K562 (cell line): ENCODE measurements around the gene HMX2. TPM values are rescaled to one million over a fixed set of nuclear protein-coding genes. Genes with fewer than 3 reads are reported as not detected.

Source experiments
- ATAC-seq: fragments of 200-7000 bp; cut with Tn5 transposase; 3 replicates; pipeline ENCODE4 v1.9.1; 2020; ENCODE audit warnings: moderate library complexity
- BruUV-seq: library from RNA; stranded (reverse); fragments of 400-500 nt; replicated peaks from 2 replicates; lab custom pipeline; 2021; lab: Mats Ljungman, UMichigan
- CTCF ChIA-PET: fragments of 300-600 bp; formaldehyde crosslinking; extraction: SDS; loops from one replicate; lab custom pipeline; 2021; ENCODE audit warnings: low intra/inter-chr PET ratio; lab: Yijun Ruan, JAX
- POLR2A ChIA-PET: fragments of 300-600, 350-650 bp; sonication (Branson Sonifier 250); formaldehyde crosslinking; extraction: SDS; loops from one replicate; lab custom pipeline; 2021; ENCODE audit warnings: antibody characterized with exemption, inconsistent platforms; lab: Yijun Ruan, JAX
- DNase-seq, 4 experiments: peaks; one replicate each; pipeline versions ENCODE4 v3.0.0 to v3.0.0-alpha.2; 2011 to 2018; ENCODE audit warnings: low spot score in 3 of 4, mixed read lengths in 3 of 4; ENCODE audit errors: extremely low read depth in 1 of 4
- FAIRE-seq: peaks from 2 replicates; lab custom pipeline; 2011; peaks lifted over from hg19 to GRCh38; lab: Jason Lieb, UNC
- H2AFZ ChIP-seq: 2 replicates; pipeline ENCODE4 v1.6.0; 2011; ENCODE audit warnings: low read depth, low read length, control low read depth, inconsistent platforms
- H3K27ac ChIP-seq: fragments of 200-600 bp; 3 replicates; pipeline ENCODE4 v1.8.0; 2011; ENCODE audit warnings: low read depth, mild to moderate bottlenecking, control low read depth, inconsistent platforms, low read length, moderate library complexity, mixed read lengths; ENCODE audit errors: extremely low read depth
- H3K27me3 ChIP-seq, 2 experiments: fragments of 300-600 bp in 1 of 2; 2 replicates in 1 of 2; 3 replicates in 1 of 2; pipeline versions ENCODE4 v1.6.0 to v1.8.0; 2011; ENCODE audit warnings: inconsistent platforms in 2 of 2, low read length in 2 of 2, mild to moderate bottlenecking in 1 of 2, mixed read lengths in 1 of 2, moderate library complexity in 1 of 2; ENCODE audit not compliant: control insufficient read depth in 2 of 2, insufficient read depth in 2 of 2
- H3K36me3 ChIP-seq: fragments of 300-600 bp; 3 replicates; pipeline ENCODE4 v1.8.0; 2011; ENCODE audit warnings: mild to moderate bottlenecking, low read length, inconsistent platforms; ENCODE audit not compliant: control insufficient read depth, insufficient read depth
- H3K4me1 ChIP-seq, 2 experiments: fragments of 200-600 bp in 1 of 2; replicated peaks in 1 of 2; 2 replicates in 1 of 2; 3 replicates in 1 of 2; pipeline versions ENCODE4 v1.5.1 to v1.8.0; 2011; ENCODE audit warnings: inconsistent platforms in 2 of 2, low read length in 2 of 2, mild to moderate bottlenecking in 1 of 2, mixed read lengths in 1 of 2, moderate library complexity in 1 of 2; ENCODE audit not compliant: control insufficient read depth in 2 of 2, insufficient read depth in 2 of 2
- H3K4me2 ChIP-seq: 2 replicates; pipeline ENCODE4 v1.6.1; 2011; ENCODE audit warnings: low read length, control low read depth, inconsistent platforms, mixed read lengths; ENCODE audit not compliant: insufficient read depth
- H3K4me3 ChIP-seq: fragments of 200-600 bp; sonication (generic), shearing (Covaris generic); 2 replicates; pipeline ENCODE4 v1.5.1; 2016; ENCODE audit warnings: control low read depth, inconsistent platforms
- H3K79me2 ChIP-seq: fragments of 200-600 bp; 3 replicates; pipeline ENCODE4 v1.8.0; 2011; ENCODE audit warnings: low read length, inconsistent platforms; ENCODE audit not compliant: control insufficient read depth, insufficient read depth
- H3K9ac ChIP-seq, 2 experiments: 2 replicates each; pipeline versions ENCODE4 v1.6.0 to v1.6.1; 2011; ENCODE audit warnings: low read depth in 2 of 2, low read length in 2 of 2, control low read depth in 1 of 2, inconsistent platforms in 1 of 2, mild to moderate bottlenecking in 1 of 2, mixed read lengths in 1 of 2; ENCODE audit not compliant: insufficient read depth in 1 of 2
- H3K9me1 ChIP-seq: one replicate; pipeline ENCODE4 v1.6.0; 2011; ENCODE audit warnings: inconsistent platforms, mild to moderate bottlenecking, low read length, moderate library complexity; ENCODE audit not compliant: control insufficient read depth, insufficient read depth
- H3K9me3 ChIP-seq: replicated peaks from 2 replicates; pipeline ENCODE4 v1.5.1; 2011; ENCODE audit warnings: low read depth, low read length, inconsistent platforms; ENCODE audit not compliant: control insufficient read depth, insufficient read depth
- H4K20me1 ChIP-seq: replicated peaks from 2 replicates; pipeline ENCODE4 v1.6.1; 2011; ENCODE audit warnings: low read length, inconsistent platforms, mixed read lengths; ENCODE audit not compliant: control insufficient read depth, insufficient read depth
- NCOA6 ChIP-seq: fragments of 450-650 bp; IDR thresholded peaks from 2 replicates; pipeline ENCODE4 v1.6.1; 2017; ENCODE audit warnings: mild to moderate bottlenecking
- NR2C1 ChIP-seq, 2 experiments: fragments of 450-650 bp; IDR thresholded peaks; 2 replicates each; pipeline ENCODE4 v1.6.1; 2017; ENCODE audit warnings: mild to moderate bottlenecking in 2 of 2, antibody characterized with exemption in 1 of 2, inconsistent platforms in 1 of 2, missing compliant biosample characterization in 1 of 2, missing genetic modification characterization in 1 of 2
- ZNF184 ChIP-seq: sonication (generic); formaldehyde crosslinking; IDR thresholded peaks from 2 replicates; pipeline ENCODE4 v1.5.0; 2020; ENCODE audit warnings: missing genetic modification reagents
- WGBS: fragments of 100-300 bp; shearing (Covaris generic); methylation state at CpG from one replicate; pipeline ENCODE4 v1.1.6; 2016; ENCODE audit warnings: low coverage, mixed read lengths; ENCODE audit not compliant: insufficient coverage; ENCODE audit errors: missing lambda C conversion rate; 5-methylcytosine and 5-hydroxymethylcytosine counted together
- in situ Hi-C: fragments of 300-500 bp; cut with MboI; formaldehyde crosslinking; loops from 4 replicates; pipeline ENCODE4 v1.15.0; 2018; ENCODE audit warnings: inconsistent platforms, mixed read lengths
- intact Hi-C: fragments of 100-400 bp; cut with micrococcal nuclease; formaldehyde crosslinking; loops from 2 replicates; pipeline ENCODE4 v1.14.2; 2022
- polyA plus RNA-seq, 8 experiments: library from polyadenylated mRNA; depleted of rRNA in 4 of 8; stranded (reverse) in 5 of 8; unstranded in 3 of 8; fragments of >200 nt; fragmentation: Nextera tagmentation in 2 of 8; fragmentation: Illumina TruSeq in 1 of 8; extraction: Ambion mirVana in 2 of 8; extraction: Trizol in 1 of 8; gene quantifications; 2 replicates each; pipeline versions ENCODE4 v1.2.1 to v1.2.3, GENCODE V29; 2011 to 2014; ENCODE audit warnings: inconsistent platforms in 1 of 8, missing spikeins in 1 of 8
- total RNA-seq, 7 experiments: library from RNA; depleted of rRNA in 6 of 7; stranded (reverse); fragments of >200 nt in 6 of 7; fragmentation: Illumina TruSeq in 2 of 7; extraction: Trizol in 2 of 7; gene quantifications; 2 replicates each; pipeline versions ENCODE4 v1.2.1 to v1.2.3, GENCODE V29; 2011 to 2021; ENCODE audit warnings: low replicate concordance in 1 of 7
- TF ChIP-seq, protein P1 (sequence below): sonication (generic); formaldehyde crosslinking; IDR thresholded peaks from 2 replicates; pipeline ENCODE4 v1.8.1; 2023; ENCODE audit warnings: mild to moderate bottlenecking, missing genetic modification reagents
- TF ChIP-seq, protein P2 (sequence below): fragments of 250-450 bp; sonication (Bioruptor Pico); IDR thresholded peaks from 2 replicates; pipeline ENCODE4 v1.9.0; 2021; ENCODE audit warnings: mild to moderate bottlenecking, inconsistent platforms
- TF ChIP-seq, protein P3 (sequence below), 3 experiments: fragments of 200-800 bp in 1 of 3; fragments of 250-450 bp in 1 of 3; fragments of 450-650 bp in 1 of 3; sonication (Bioruptor Pico) in 1 of 3; sonication (Bioruptor generic) in 1 of 3; formaldehyde crosslinking in 1 of 3; IDR thresholded peaks; 2 replicates each; pipeline versions ENCODE4 v1.6.1 to v1.8.0; 2016 to 2022; ENCODE audit warnings: mild to moderate bottlenecking in 2 of 3, missing genetic modification characterization in 2 of 3, missing compliant biosample characterization in 1 of 3, moderate library complexity in 1 of 3

HMX2 gene
- total and polyA plus RNA-seq, 9 of the 15 experiments (the other 6 are each of a cell fraction or from before 2014, with no cell fraction given) = 0.07 to 0.58 (median 0.09) TPM; not detected in 2

DNA sequence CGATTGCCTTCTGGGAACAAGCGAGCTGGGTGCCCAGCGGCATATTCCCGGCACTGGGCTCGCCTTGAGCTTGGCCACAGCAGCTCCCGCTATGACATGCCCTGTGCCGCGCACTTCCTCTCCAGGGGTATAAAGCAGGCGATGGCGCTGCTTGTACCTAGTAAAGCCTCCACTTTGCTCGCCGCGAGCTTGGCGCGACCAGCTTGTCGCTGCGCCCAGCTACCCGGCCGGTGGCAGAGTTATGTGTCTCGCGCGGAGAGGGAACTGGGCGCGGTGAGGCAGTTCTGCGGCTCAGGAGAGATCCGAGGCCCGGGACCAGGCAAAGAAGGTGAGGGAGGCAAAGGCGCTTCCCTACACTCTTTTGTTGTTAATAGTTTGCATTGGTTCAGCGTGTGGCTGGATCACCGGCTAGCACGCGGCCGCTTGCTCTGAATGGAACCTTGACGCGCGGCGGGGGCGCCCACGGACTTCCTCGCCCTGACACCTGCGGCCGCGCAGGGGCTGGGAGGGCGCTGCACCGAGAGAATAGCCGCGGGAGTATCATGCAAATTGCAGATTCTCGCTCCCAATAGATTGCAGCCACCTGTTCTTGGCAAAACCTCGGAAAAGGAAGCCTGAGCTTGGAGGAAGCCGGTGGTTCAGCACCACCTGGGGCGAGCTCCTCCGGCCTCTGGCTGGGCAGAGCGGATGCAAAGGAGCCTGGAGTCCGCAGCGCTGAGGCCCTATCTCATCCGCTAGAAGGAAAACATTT lies 3.2 kb downstream of the HMX2 start:
- H3K36me3 ChIP-seq = peaks cover 15% of the 10 kb centered on the region
- 93% methylated on average over 12 of the region's 56 CpGs for WGBS
- ATAC-seq (no peak), DNase-seq (no peak), FAIRE-seq (no peak)
- no peak for TF ChIP-seq NCOA6
- 0 out of 2 replicates have a peak, but pooled peaks have one; percentile 4 for TF ChIP-seq NR2C1 (IDR thresholded peaks at IDR 0.05)
- no peak for TF ChIP-seq NR2C1 (tag; IDR thresholded peaks at IDR 0.05)
- TF ChIP-seq, protein P1, sequence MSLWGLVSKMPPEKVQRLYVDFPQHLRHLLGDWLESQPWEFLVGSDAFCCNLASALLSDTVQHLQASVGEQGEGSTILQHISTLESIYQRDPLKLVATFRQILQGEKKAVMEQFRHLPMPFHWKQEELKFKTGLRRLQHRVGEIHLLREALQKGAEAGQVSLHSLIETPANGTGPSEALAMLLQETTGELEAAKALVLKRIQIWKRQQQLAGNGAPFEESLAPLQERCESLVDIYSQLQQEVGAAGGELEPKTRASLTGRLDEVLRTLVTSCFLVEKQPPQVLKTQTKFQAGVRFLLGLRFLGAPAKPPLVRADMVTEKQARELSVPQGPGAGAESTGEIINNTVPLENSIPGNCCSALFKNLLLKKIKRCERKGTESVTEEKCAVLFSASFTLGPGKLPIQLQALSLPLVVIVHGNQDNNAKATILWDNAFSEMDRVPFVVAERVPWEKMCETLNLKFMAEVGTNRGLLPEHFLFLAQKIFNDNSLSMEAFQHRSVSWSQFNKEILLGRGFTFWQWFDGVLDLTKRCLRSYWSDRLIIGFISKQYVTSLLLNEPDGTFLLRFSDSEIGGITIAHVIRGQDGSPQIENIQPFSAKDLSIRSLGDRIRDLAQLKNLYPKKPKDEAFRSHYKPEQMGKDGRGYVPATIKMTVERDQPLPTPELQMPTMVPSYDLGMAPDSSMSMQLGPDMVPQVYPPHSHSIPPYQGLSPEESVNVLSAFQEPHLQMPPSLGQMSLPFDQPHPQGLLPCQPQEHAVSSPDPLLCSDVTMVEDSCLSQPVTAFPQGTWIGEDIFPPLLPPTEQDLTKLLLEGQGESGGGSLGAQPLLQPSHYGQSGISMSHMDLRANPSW (CRISPR knock-in tag) = no peak
- no peak for TF ChIP-seq ZNF184 (CRISPR knock-in tag)
- TF ChIP-seq, protein P2, sequence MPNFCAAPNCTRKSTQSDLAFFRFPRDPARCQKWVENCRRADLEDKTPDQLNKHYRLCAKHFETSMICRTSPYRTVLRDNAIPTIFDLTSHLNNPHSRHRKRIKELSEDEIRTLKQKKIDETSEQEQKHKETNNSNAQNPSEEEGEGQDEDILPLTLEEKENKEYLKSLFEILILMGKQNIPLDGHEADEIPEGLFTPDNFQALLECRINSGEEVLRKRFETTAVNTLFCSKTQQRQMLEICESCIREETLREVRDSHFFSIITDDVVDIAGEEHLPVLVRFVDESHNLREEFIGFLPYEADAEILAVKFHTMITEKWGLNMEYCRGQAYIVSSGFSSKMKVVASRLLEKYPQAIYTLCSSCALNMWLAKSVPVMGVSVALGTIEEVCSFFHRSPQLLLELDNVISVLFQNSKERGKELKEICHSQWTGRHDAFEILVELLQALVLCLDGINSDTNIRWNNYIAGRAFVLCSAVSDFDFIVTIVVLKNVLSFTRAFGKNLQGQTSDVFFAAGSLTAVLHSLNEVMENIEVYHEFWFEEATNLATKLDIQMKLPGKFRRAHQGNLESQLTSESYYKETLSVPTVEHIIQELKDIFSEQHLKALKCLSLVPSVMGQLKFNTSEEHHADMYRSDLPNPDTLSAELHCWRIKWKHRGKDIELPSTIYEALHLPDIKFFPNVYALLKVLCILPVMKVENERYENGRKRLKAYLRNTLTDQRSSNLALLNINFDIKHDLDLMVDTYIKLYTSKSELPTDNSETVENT (CRISPR knock-in tag) = no peak
- TF ChIP-seq, protein P3, sequence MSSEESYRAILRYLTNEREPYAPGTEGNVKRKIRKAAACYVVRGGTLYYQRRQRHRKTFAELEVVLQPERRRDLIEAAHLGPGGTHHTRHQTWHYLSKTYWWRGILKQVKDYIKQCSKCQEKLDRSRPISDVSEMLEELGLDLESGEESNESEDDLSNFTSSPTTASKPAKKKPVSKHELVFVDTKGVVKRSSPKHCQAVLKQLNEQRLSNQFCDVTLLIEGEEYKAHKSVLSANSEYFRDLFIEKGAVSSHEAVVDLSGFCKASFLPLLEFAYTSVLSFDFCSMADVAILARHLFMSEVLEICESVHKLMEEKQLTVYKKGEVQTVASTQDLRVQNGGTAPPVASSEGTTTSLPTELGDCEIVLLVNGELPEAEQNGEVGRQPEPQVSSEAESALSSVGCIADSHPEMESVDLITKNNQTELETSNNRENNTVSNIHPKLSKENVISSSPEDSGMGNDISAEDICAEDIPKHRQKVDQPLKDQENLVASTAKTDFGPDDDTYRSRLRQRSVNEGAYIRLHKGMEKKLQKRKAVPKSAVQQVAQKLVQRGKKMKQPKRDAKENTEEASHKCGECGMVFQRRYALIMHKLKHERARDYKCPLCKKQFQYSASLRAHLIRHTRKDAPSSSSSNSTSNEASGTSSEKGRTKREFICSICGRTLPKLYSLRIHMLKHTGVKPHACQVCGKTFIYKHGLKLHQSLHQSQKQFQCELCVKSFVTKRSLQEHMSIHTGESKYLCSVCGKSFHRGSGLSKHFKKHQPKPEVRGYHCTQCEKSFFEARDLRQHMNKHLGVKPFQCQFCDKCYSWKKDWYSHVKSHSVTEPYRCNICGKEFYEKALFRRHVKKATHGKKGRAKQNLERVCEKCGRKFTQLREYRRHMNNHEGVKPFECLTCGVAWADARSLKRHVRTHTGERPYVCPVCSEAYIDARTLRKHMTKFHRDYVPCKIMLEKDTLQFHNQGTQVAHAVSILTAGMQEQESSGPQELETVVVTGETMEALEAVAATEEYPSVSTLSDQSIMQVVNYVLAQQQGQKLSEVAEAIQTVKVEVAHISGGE (CRISPR knock-in tag; IDR thresholded peaks at IDR 0.05) = no peak
- H3K27me3 ChIP-seq = no peaks in the 10 kb centered on the region
- no peak overlapping the region for H3K4me2 ChIP-seq
- no peaks in the 10 kb centered on the region for H4K20me1 ChIP-seq
- no peaks in the 10 kb centered on the region for H3K9me3 ChIP-seq
- in situ Hi-C loops = no loop called here
- no peak overlapping the region for H2AFZ ChIP-seq
- intact Hi-C loops = no loop called here
- no TSS peak for BruUV-seq
- no peak overlapping the region for H3K4me3 ChIP-seq
- no peaks in the 10 kb centered on the region for H3K9me1 ChIP-seq
- H3K27ac ChIP-seq = no peak overlapping the region
- CTCF ChIA-PET = no interaction called here
- no peak overlapping the region for H3K9ac ChIP-seq
- POLR2A ChIA-PET = interaction anchor here (0.6 to 0.8 kb wide), 3 partner anchors 7 to 17 kb away, joined by 3 to 5 read pairs (median 3); no protein-coding TSS in a partner anchor
- H3K4me1 ChIP-seq = peaks cover 2 to 23% of the 10 kb centered on the region in 2 experiments; a peak in 4 of 5 replicates
- H3K79me2 ChIP-seq = peaks cover 20% of the 10 kb centered on the region
